K562 (cell line): ENCODE results near the gene LRGUK.

Source experiments
- ADNP ChIP-seq: fragments of 200-800 bp; sonication (Bioruptor generic); IDR thresholded peaks from 2 replicates; pipeline ENCODE4 v1.6.1; 2016; ENCODE audit warnings: missing genetic modification characterization, missing compliant biosample characterization
- HCFC1 ChIP-seq: IDR thresholded peaks from 2 replicates; pipeline ENCODE4 v1.6.1; 2012; ENCODE audit warnings: low read depth, low read length, improper control_type of control experiment
- KHSRP ChIP-seq: fragments of 450-650 bp; IDR thresholded peaks from 2 replicates; pipeline ENCODE4 v1.6.1; 2017
- RAD21 ChIP-seq, 2 experiments: fragments of 250-450 bp in 1 of 2; fragments of 450-650 bp in 1 of 2; sonication (Bioruptor Pico) in 1 of 2; formaldehyde crosslinking in 1 of 2; IDR thresholded peaks in 1 of 2; conservative IDR thresholded peaks in 1 of 2; 2 replicates each; pipeline versions ENCODE4 v1.4.0 to v1.8.0; 2020 to 2022; ENCODE audit warnings: mild to moderate bottlenecking in 2 of 2, moderate library complexity in 1 of 2
- TEAD1 ChIP-seq, 2 experiments: fragments of 450-650 bp in 1 of 2; sonication (generic) in 1 of 2; formaldehyde crosslinking; IDR thresholded peaks; 2 replicates each; pipeline versions ENCODE4 v1.4.0 to v1.8.0; 2020 to 2022; ENCODE audit warnings: mild to moderate bottlenecking in 2 of 2, missing genetic modification reagents in 1 of 2
- XRCC3 ChIP-seq: fragments of 450-650 bp; IDR thresholded peaks from 2 replicates; pipeline ENCODE4 v1.6.1; 2017; ENCODE audit warnings: mild to moderate bottlenecking, moderate library complexity
- YY1 ChIP-seq, 3 experiments: IDR thresholded peaks; 2 replicates each; pipeline ENCODE4 v1.6.1; 2011; ENCODE audit warnings: low read length in 2 of 3, mild to moderate bottlenecking in 2 of 3, moderate library complexity in 2 of 3, borderline replicate concordance in 1 of 3, control low read depth in 1 of 3, low read depth in 1 of 3; ENCODE audit not compliant: insufficient read depth in 3 of 3, insufficient replicate concordance in 2 of 3, control insufficient read depth in 1 of 3, insufficient read length in 1 of 3; ENCODE audit errors: extremely low read depth in 1 of 3
- ZNF274 ChIP-seq: IDR thresholded peaks from 2 replicates; pipeline ENCODE4 v1.6.1; 2011; ENCODE audit warnings: low read depth, mild to moderate bottlenecking, low read length, moderate library complexity, borderline replicate concordance
- TF ChIP-seq, protein P1 (sequence below): IDR thresholded peaks from 2 replicates; pipeline ENCODE4 v1.6.1; 2011; ENCODE audit not compliant: insufficient read length; ENCODE audit errors: extremely low read depth
- TF ChIP-seq, protein P2 (sequence below), 3 experiments: IDR thresholded peaks in 2 of 3; conservative IDR thresholded peaks in 1 of 3; 2 replicates each; pipeline ENCODE4 v1.5.1; 2011 to 2012; ENCODE audit warnings: low read length in 3 of 3, mild to moderate bottlenecking in 3 of 3, control low read depth in 2 of 3, improper control_type of control experiment in 1 of 3, inconsistent platforms in 1 of 3, low read depth in 1 of 3, mixed read lengths in 1 of 3, moderate library complexity in 1 of 3; ENCODE audit not compliant: insufficient read depth in 2 of 3

DNA sequence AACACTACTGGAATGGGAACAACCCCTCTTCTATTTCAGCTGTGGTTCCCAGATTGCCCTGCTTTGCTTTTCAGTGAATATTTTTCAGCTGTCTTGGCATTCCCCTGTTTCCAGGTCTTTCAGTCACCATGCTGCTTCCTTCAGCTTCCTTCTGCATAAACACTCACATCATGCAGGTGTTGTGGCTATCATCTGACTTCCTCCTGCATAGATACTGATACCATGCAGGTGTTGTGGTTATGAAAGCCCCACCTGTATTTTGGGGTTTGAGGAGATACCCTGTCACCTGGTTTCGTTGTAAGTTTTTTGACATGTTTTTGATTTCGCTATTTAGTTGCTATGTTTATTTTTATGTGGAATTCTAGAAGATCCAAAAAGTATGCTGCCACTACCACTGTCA, 118.1 kb downstream of the LRGUK start:
- TF ChIP-seq KHSRP, result no peak
- no peak for TF ChIP-seq XRCC3
- no peak for TF ChIP-seq YY1 (IDR thresholded peaks at IDR 0.05; ENCODE audit: borderline replicate concordance in 1 of 3, control insufficient read depth in 1 of 3, extremely low read depth in 1 of 3, insufficient read depth in 3 of 3, insufficient read length in 1 of 3, insufficient replicate concordance in 2 of 3, low read depth in 1 of 3, low read length in 2 of 3)
- TF ChIP-seq HCFC1, result no peak
- TF ChIP-seq ZNF274, result no peak
- no peak for TF ChIP-seq ADNP (tag)
- no peak for TF ChIP-seq RAD21 (CRISPR knock-in tag; conservative IDR thresholded peaks at IDR 0.05 in 1 of 2, IDR thresholded peaks at IDR 0.05 in 1 of 2)
- TF ChIP-seq, protein P1, sequence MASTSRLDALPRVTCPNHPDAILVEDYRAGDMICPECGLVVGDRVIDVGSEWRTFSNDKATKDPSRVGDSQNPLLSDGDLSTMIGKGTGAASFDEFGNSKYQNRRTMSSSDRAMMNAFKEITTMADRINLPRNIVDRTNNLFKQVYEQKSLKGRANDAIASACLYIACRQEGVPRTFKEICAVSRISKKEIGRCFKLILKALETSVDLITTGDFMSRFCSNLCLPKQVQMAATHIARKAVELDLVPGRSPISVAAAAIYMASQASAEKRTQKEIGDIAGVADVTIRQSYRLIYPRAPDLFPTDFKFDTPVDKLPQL, result no peak
- TF ChIP-seq, protein P2, sequence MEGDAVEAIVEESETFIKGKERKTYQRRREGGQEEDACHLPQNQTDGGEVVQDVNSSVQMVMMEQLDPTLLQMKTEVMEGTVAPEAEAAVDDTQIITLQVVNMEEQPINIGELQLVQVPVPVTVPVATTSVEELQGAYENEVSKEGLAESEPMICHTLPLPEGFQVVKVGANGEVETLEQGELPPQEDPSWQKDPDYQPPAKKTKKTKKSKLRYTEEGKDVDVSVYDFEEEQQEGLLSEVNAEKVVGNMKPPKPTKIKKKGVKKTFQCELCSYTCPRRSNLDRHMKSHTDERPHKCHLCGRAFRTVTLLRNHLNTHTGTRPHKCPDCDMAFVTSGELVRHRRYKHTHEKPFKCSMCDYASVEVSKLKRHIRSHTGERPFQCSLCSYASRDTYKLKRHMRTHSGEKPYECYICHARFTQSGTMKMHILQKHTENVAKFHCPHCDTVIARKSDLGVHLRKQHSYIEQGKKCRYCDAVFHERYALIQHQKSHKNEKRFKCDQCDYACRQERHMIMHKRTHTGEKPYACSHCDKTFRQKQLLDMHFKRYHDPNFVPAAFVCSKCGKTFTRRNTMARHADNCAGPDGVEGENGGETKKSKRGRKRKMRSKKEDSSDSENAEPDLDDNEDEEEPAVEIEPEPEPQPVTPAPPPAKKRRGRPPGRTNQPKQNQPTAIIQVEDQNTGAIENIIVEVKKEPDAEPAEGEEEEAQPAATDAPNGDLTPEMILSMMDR (IDR thresholded peaks at IDR 0.05 in 2 of 3, conservative IDR thresholded peaks at IDR 0.05 in 1 of 3; ENCODE audit: insufficient read depth in 2 of 3, low read depth in 1 of 3, low read length in 3 of 3), result no peak
- TF ChIP-seq TEAD1 (CRISPR knock-in tag; IDR thresholded peaks at IDR 0.05), result no peak
